ENCODE data around the gene POU3F1. TPM values are rescaled to one million over a fixed set of nuclear protein-coding genes. Genes with fewer than 3 reads are reported as not detected.

Gene POU3F1
- total RNA-seq, 1 donor from 2014 or later = not detected

- H3K4me3 ChIP-seq (ENCODE audit: low read depth, low read length) = no peak overlapping the region
- TF ChIP-seq CTCF (conservative IDR thresholded peaks at IDR 0.05; ENCODE audit: low read depth, low read length) = no peak
- DNase-seq (ENCODE audit: low read depth) = no peak
These were observed 47.6 kb downstream of the POU3F1 start for GRCh38 chr1:37998913-37999429.

- TF ChIP-seq CTCF (conservative IDR thresholded peaks at IDR 0.05; ENCODE audit: low read depth, low read length) = no peak
- no peak for DNase-seq (ENCODE audit: low read depth)
- no peak overlapping the region for H3K4me3 ChIP-seq (ENCODE audit: low read depth, low read length)
These were observed 48.3 kb downstream of the POU3F1 start for GRCh38 chr1:37998089-37998808.

- DNase-seq (ENCODE audit: low read depth) = no peak
- no peak overlapping the region for H3K4me3 ChIP-seq (ENCODE audit: low read depth, low read length)
- no peak for TF ChIP-seq CTCF (conservative IDR thresholded peaks at IDR 0.05; ENCODE audit: low read depth, low read length)
These were observed 49.1 kb downstream of the POU3F1 start for GRCh38 chr1:37997256-37998088.

GRCh38 chr1:37995751-37996345, 50.7 kb downstream of the POU3F1 start:
- no peak for DNase-seq (ENCODE audit: low read depth)
- H3K4me3 ChIP-seq (ENCODE audit: low read depth, low read length) = peak overlapping the region; percentile 59
- no peak for TF ChIP-seq CTCF (conservative IDR thresholded peaks at IDR 0.05; ENCODE audit: low read depth, low read length)

- TF ChIP-seq CTCF (conservative IDR thresholded peaks at IDR 0.05; ENCODE audit: low read depth, low read length) = no peak
- H3K4me3 ChIP-seq (ENCODE audit: low read depth, low read length) = peak overlapping the region; percentile 59
These were observed 51.6 kb downstream of the POU3F1 start for GRCh38 chr1:37994886-37995566.

More at GRCh38 chr1:37994886-37995566, 51.6 kb downstream of the POU3F1 start:
- DNase-seq (ENCODE audit: low read depth) = no peak

Other genes starting within 250 kb of the POU3F1 start
- 95.2 and 194 TPM in 2 replicates for gene C1orf122, start 239.0 kb downstream of the POU3F1 start, total RNA-seq
- 31.4 and 61.1 TPM in 2 replicates for gene YRDC, start 238.6 kb downstream of the POU3F1 start, total RNA-seq
- gene MTF1, start 187.2 kb downstream of the POU3F1 start, total RNA-seq = 0.86 and 2.0 TPM in 2 replicates
- 11.4 and 18.7 TPM in 2 replicates for gene INPP5B, start 99.7 kb downstream of the POU3F1 start, total RNA-seq
- gene SF3A3, start 56.8 kb downstream of the POU3F1 start, total RNA-seq = 77.0 and 86.9 TPM in 2 replicates
- gene FHL3, start 41.3 kb downstream of the POU3F1 start, total RNA-seq = 14.2 and 24.5 TPM in 2 replicates
- gene UTP11, start 34.1 kb downstream of the POU3F1 start, total RNA-seq = 49.2 and 60.5 TPM in 2 replicates